HG03045 (cell line): Measurements from ENCODE around the gene RABL6.
A peak's percentile ranks its signal among the peaks of the same experiment; 100 is the strongest.

Experiments
- ATAC-seq: cut with Tn5 transposase; IDR thresholded peaks from one replicate; pipeline ENCODE4 v1.9.1; 2021; ENCODE audit warnings: mild to moderate bottlenecking, moderate library complexity; ENCODE audit not compliant: unreplicated experiment

The RABL6 gene

DNA sequence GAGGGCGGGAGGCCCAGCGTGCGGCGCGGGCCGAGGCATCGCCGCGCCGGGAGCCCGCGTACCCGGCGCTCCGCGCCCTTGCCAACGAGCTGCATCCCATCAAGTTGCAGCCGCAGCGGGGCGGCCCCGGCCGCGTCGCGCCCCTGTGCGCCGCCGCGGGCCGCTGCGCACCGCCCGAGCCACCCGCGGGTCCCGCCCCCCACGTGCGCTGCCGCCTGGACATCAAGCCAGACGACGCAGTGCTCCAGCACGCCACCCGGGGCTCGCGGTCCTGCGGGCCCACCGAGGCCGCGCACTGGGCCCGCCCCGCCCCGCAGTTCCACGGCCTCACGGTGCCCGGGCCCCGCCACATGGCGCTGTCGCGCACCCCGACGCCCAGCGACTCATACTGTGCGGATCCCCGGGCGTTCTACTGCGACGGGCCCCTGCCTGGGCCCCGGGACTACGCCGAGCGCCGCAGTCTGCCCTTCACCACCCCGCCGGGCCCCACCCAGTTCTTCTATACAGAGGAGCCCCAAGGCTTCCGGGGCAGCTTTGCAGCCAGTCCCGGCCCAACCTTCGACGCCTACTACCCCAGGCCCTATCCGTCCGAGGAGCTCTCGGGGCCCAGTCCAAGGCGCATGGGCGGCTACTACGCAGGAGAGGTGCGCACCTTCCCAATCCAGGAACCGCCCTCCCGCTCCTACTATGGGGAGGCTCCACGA lies 37.2 kb downstream of the RABL6 start:
- ATAC-seq, result no peak

- no peak for ATAC-seq
Measured at GRCh38 chr9:136845465-136846260, 37.9 kb downstream of the RABL6 start.

GRCh38 chr9:136846376-136847087 lies 38.8 kb downstream of the RABL6 start:
- ATAC-seq, result no peak

DNA sequence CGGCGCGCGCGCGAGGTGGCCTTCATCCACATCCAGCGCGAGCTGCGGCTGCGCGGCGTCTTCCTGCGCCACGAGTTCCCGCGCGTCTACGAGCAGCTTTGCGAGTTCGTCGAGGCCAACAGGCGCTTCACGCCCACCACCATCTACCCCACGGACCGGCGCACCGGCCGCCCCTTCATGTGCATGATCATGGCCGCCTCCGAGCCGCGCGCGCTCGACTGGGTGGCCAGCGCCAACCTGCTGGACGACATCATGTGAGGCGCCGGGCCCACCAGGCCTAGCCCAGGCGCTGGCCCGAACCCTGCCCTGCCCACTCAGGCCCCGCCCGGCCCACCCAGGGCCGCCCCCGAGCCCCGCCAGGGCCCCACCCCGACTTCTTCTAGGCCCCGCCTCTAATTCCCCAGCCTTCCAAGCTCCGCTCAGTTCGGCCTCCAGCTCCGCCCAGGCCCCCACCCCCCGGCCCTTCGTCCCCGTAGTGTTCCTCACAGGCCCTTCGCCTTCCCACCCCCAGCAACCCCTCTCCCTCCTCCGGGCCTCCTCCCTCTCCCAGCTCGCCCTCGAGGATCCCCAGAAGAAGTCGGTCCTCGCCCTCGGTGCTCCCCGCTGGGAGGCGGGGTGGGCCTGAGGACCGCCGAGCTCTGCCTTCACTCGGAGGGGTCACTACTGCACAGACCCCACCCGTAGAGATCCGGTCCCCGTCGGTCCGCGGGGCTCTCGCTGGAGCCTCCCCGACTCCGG lies 39.5 kb downstream of the RABL6 start:
- ATAC-seq, result no peak

- ATAC-seq, result no peak
Measured at GRCh38 chr9:136847826-136848392, 40.2 kb downstream of the RABL6 start.

DNA sequence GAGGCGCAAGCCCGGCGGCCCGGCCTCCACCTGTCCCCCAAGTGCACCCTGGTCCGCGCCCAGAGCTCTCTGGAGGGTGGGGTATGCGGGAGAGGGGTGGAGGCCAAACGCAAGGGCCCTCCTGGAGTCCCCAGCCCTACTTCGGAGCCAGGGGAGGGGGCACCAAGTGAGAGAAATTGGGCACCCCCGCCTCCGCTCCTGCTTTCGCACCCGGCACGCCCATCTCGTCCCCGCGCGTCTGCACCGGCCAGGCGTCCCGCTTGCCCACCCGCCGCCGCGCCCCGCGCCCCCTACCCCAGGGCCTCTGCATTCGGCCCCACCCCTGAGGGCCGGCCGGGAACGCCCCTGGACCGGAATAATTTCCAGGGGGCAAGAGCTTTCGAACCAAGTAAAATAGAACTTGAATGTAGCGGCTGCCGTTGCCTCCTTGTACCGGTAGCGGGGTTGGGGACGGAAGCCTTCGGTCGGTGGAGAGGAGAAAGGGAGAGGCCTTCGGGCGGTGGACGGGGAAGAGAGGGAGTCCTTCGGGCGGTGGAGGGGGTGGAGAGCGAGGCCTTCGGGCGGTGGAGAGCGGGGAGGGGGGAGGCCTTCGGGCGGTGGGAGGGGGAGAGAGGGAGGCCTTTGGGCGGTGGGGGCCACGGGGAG lies 40.8 kb downstream of the RABL6 start:
- peak; percentile 6 for ATAC-seq

DNA sequence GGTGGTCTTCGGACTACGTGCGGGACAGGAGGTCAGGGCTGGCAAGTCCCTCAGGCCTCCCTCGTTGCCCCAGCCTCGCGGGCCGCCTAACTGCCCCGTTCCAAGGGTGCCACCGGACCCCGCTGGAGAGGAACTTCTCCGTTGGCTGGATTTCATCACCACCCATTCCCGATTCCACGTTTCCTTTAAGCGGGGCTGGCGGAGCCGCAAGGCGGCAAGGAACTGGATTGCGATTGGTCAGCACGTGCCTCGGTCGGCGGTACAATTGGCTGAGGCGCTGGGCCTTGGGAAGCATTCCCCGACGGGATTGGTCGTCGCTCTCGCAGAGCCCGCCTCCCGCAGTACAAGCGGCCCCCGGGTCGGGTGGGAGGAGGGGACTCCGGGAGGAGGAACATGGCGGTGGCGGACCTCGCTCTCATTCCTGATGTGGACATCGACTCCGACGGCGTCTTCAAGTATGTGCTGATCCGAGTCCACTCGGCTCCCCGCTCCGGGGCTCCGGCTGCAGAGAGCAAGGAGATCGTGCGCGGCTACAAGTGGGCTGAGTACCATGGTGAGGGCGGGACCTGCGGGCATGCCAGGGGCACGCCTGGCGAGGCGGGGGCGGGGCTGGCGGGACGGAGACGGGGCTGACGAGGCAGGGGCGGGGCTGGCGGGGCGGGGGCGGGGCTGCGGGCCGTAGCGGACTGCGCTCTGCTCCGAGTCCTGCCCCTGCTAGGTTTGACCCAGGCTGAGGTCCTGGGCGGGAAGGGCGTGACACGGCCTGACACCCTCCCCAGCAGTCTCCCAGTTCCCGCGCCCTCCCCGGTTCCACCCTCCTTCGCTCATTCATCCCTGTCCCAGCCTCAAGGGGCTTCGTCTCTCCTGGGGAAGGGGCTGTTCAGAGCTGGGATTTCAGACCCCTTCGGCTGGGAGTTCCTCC lies 41.6 kb downstream of the RABL6 start, which contains the start of gene PHPT1:
Gene PHPT1, plus strand, starts transcription at position 372 of the 922 bp plus-strand sequence. Its CDS starts 22 bp downstream, at position 394.
- peak; percentile 78 for ATAC-seq

GRCh38 chr9:136849960-136850865 lies 42.5 kb downstream of the RABL6 start:
- no peak for ATAC-seq

- no peak for ATAC-seq
Measured at GRCh38 chr9:136850866-136851775, 43.4 kb downstream of the RABL6 start.

- no peak for ATAC-seq
Measured at GRCh38 chr9:136851941-136852663, 44.4 kb downstream of the RABL6 start, which contains the start of gene MAMDC4. MAMDC4 (plus strand) TSS chr9:136852346; CDS start chr9:136852417, 71 bp downstream.

DNA sequence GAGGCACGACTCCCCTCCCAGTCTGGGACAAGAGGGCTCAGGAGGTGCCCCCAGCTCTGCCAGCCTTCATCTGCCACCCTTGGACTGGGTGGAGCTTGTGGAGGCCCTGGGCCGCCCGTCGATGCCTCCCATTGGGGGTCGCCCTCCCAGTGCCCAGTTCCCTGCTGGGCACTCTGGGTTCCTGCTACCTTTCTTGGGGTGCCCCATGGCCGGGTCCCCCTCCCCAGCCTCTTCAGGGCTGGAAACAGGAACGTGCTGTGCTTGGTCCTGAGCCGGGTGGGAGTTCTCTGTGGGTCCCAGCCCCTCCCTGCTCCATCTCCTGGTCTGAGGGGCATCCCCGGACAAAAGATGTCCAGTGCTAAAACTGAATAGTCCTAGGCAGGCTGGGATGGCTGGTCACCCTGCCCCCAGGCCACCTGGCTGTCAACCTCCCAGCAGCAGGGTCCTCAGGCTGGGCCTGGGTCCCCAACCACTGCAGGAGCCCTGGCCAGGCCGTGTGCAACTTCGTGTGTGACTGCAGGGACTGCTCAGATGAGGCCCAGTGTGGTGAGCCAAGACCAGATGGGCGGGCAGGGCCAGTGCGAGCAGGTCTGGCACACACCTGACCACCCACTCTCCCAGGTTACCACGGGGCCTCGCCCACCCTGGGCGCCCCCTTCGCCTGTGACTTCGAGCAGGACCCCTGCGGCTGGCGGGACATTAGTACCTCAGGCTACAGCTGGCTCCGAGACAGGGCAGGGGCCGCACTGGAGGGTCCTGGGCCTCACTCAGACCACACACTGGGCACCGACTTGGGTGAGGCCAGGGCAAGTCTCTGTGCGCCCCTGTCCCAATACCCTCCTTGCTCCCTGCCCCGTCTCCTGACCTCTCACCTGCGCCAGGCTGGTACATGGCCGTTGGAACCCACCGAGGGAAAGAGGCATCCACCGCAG lies 45.2 kb downstream of the RABL6 start:
- no peak for ATAC-seq

DNA sequence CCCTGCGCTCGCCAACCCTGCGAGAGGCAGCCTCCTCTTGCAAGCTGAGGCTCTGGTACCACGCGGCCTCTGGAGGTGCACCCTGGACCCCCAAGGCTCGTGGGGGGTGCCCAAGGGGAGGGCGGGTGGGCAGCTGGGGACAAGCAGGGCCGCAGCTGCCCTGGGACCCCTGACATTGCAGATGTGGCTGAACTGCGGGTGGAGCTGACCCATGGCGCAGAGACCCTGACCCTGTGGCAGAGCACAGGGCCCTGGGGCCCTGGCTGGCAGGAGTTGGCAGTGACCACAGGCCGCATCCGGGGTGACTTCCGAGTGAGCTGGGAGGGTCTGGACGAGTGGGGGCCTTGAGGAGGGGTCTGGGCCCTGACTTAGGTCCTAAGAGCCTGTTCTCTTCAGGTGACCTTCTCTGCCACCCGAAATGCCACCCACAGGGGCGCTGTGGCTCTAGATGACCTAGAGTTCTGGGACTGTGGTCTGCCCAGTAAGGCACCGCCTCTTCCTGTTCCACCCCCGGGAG lies 45.9 kb downstream of the RABL6 start:
- no peak for ATAC-seq

DNA sequence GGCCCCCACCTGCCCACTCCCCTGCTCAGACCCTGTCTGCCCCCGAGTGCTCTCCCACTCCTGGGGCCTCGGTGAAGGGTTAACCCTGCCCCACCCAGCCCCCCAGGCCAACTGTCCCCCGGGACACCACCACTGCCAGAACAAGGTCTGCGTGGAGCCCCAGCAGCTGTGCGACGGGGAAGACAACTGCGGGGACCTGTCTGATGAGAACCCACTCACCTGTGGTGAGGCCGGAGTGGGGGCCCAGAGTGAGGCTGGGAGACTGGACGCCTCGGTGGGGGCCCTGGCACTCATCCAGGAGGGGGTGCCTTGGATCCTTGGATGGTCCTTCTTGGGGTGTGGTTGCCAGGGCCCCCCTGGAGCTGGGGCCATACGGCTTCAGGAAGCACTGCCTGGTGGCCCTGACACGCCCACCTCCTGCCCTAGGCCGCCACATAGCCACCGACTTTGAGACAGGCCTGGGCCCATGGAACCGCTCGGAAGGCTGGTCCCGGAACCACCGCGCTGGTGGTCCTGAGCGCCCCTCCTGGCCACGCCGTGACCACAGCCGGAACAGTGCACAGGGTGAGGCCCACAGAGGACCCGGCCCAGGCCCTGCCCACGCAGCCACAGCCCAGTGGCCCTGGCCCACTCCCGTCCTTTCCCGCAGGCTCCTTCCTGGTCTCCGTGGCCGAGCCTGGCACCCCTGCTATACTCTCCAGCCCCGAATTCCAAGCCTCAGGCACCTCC lies 46.5 kb downstream of the RABL6 start:
- ATAC-seq, result no peak

DNA sequence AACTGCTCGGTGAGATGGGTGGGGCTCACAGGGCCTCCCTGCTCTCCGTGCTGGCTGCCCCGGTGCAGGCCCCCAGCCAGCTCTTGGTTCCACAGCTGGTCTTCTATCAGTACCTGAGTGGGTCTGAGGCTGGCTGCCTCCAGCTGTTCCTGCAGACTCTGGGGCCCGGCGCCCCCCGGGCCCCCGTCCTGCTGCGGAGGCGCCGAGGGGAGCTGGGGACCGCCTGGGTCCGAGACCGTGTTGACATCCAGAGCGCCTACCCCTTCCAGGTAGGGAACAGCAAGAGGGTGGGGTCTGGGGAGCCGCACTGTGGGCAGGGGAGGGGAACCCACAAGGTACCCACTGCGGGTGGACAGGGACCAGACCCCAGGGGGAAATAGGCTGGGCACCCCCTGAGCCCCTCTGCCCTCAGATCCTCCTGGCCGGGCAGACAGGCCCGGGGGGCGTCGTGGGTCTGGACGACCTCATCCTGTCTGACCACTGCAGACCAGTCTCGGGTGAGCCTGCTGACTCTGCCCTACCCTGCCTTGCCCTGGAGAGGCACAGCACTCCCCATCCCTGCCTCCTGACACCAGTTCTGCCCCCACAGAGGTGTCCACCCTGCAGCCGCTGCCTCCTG lies 47.2 kb downstream of the RABL6 start:
- ATAC-seq, result no peak
